Measurements from ENCODE around the gene MRPL9. TPM values are rescaled to one million over a fixed set of nuclear protein-coding genes. Genes with fewer than 3 reads are reported as not detected.
A peak's percentile ranks its signal among the peaks of the same experiment; 100 is the strongest.

Gene MRPL9
- total RNA-seq, 1 donor from 2014 or later = 121 TPM

GRCh38 chr1:151720125-151720524, 43.2 kb downstream of the MRPL9 start:
- Mint-ChIP-seq H3K4me1 (peaks cover 47% of the 10 kb centered on the region), H3K27me3 (ENCODE audit: low read depth) (peaks cover 86% of the 10 kb centered on the region), H3K36me3 (ENCODE audit: low read depth) (no peaks in the 10 kb centered on the region), H3K4me3 (no peak overlapping the region), H3K9me3 (no peaks in the 10 kb centered on the region), H3K27ac (ENCODE audit: unreplicated experiment) (no peak overlapping the region)
- DNase-seq (ENCODE audit: low read depth, low spot score) = no peak
- TF ChIP-seq, protein P1, sequence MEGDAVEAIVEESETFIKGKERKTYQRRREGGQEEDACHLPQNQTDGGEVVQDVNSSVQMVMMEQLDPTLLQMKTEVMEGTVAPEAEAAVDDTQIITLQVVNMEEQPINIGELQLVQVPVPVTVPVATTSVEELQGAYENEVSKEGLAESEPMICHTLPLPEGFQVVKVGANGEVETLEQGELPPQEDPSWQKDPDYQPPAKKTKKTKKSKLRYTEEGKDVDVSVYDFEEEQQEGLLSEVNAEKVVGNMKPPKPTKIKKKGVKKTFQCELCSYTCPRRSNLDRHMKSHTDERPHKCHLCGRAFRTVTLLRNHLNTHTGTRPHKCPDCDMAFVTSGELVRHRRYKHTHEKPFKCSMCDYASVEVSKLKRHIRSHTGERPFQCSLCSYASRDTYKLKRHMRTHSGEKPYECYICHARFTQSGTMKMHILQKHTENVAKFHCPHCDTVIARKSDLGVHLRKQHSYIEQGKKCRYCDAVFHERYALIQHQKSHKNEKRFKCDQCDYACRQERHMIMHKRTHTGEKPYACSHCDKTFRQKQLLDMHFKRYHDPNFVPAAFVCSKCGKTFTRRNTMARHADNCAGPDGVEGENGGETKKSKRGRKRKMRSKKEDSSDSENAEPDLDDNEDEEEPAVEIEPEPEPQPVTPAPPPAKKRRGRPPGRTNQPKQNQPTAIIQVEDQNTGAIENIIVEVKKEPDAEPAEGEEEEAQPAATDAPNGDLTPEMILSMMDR (conservative IDR thresholded peaks at IDR 0.05) = no peak

- Mint-ChIP-seq H3K4me3 (peak overlapping the region; percentile 5), H3K4me1 (peaks cover 53% of the 10 kb centered on the region), H3K9me3 (no peaks in the 10 kb centered on the region), H3K36me3 (ENCODE audit: low read depth) (no peaks in the 10 kb centered on the region), H3K27me3 (ENCODE audit: low read depth) (peaks cover 75% of the 10 kb centered on the region), H3K27ac (ENCODE audit: unreplicated experiment) (no peak overlapping the region)
- TF ChIP-seq, protein P1 (conservative IDR thresholded peaks at IDR 0.05) = no peak
- DNase-seq (ENCODE audit: low read depth, low spot score) = no peak
Observed at GRCh38 chr1:151718666-151719065, 44.6 kb downstream of the MRPL9 start.

- Mint-ChIP-seq H3K36me3 (ENCODE audit: low read depth) (no peaks in the 10 kb centered on the region), H3K27me3 (ENCODE audit: low read depth) (peaks cover 69% of the 10 kb centered on the region), H3K27ac (ENCODE audit: unreplicated experiment) (no peak overlapping the region), H3K4me1 (peaks cover 53% of the 10 kb centered on the region), H3K9me3 (no peaks in the 10 kb centered on the region), H3K4me3 (peak overlapping the region; percentile 82)
- TF ChIP-seq, protein P1 (conservative IDR thresholded peaks at IDR 0.05) = no peak
- no peak for DNase-seq (ENCODE audit: low read depth, low spot score)
Observed at GRCh38 chr1:151718011-151718431, 45.3 kb downstream of the MRPL9 start.

DNA sequence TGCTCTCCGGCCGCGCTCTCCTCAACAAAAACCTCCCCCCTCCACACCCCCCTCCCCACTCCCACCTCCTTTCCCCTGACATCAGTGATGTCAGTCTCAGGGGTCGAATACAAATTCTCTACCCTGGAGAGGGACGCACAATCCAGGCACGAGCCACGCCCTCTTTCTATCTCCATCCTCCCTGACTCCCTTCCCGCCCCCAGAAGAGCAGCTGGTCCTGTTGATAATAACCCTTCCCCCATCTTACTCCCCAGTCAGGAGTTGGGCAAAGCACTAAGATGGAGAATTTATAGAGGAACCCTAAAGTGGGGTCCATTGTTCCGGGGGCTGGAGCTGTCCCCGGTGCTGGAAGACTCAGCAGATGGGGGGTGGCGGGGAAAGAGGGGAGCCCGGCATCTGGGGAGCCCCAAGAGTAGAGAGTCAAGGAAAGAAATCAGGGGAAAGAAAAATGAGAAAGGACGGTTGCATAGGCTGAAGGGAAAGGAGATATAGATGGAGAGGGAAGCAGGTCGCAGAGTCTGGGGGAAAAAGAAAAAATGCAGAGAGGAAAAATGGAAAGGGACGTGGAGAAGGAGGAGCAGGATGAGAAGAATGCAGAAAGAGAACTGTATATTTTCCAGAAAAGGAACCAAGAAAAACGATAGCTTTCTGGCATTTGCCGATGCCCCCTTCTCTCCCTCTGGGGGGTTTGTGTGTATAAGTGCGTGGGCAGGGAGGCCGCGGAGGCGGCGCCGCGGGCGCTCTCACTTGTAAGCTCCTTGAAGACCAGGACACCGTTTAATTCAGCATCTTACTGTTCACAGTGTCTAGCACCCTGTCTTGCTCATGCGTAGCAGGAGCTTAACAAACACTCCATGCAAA, 46.3 kb downstream of the MRPL9 start, which contains the start of gene CELF3:
Gene CELF3 (minus strand): TSS at position 33 of the 861 bp plus-strand sequence. CDS start 783 bp downstream, outside the sequence.
- Mint-ChIP-seq H3K4me3 (peak within 1 kb of the TSS; percentile 89), H3K4me1 (peaks cover 51% of the 10 kb centered on the region), H3K27me3 (ENCODE audit: low read depth) (peaks cover 61% of the 10 kb centered on the region), H3K9me3 (no peaks in the 10 kb centered on the region), H3K27ac (ENCODE audit: unreplicated experiment) (peak within 1 kb of the TSS; percentile 90), H3K36me3 (ENCODE audit: low read depth) (no peaks in the 10 kb centered on the region)
- peak; percentile 46 for DNase-seq (ENCODE audit: low read depth, low spot score)
- TF ChIP-seq, protein P1 (conservative IDR thresholded peaks at IDR 0.05) = no peak

- Mint-ChIP-seq H3K4me3 (peak overlapping the region; percentile 89), H3K27ac (ENCODE audit: unreplicated experiment) (peak overlapping the region; percentile 86), H3K27me3 (ENCODE audit: low read depth) (peaks cover 55% of the 10 kb centered on the region), H3K36me3 (ENCODE audit: low read depth) (no peaks in the 10 kb centered on the region), H3K9me3 (no peaks in the 10 kb centered on the region), H3K4me1 (peaks cover 45% of the 10 kb centered on the region)
- DNase-seq (ENCODE audit: low read depth, low spot score) = no peak
- TF ChIP-seq, protein P1 (conservative IDR thresholded peaks at IDR 0.05) = no peak
Observed at GRCh38 chr1:151716405-151716762, 46.9 kb downstream of the MRPL9 start.

Measured in neural crest cell (in vitro differentiated cells).